SK-N-SH treated with all-trans-retinoic acid at 6 μM for 48 hours (cell line): ENCODE results near the gene STMND1.

ENCODE experiments used
- ATAC-seq: fragments of 200-7000 bp; cut with Tn5 transposase; 3 replicates; pipeline ENCODE4 v1.9.1; 2020; ENCODE audit warnings: mild to moderate bottlenecking, moderate library complexity
- ARNTL ChIP-seq: fragments of 450-650 bp; formaldehyde crosslinking; IDR thresholded peaks from 2 replicates; pipeline ENCODE4 v1.5.0; 2020; ENCODE audit warnings: low read depth, mild to moderate bottlenecking, moderate library complexity, borderline replicate concordance
- BACH2 ChIP-seq: fragments of 250-450 bp; sonication (Bioruptor Pico); IDR thresholded peaks from 2 replicates; pipeline ENCODE4 v1.9.0; 2021; ENCODE audit warnings: mild to moderate bottlenecking, borderline replicate concordance
- CSDC2 ChIP-seq: fragments of 250-450 bp; sonication (Bioruptor Pico); IDR thresholded peaks from 2 replicates; pipeline ENCODE4 v1.5.0; 2020; ENCODE audit warnings: mild to moderate bottlenecking, moderate library complexity
- CSRNP3 ChIP-seq: fragments of 250-450 bp; sonication (Bioruptor Pico); IDR thresholded peaks from 2 replicates; pipeline ENCODE4 v1.5.1; 2021; ENCODE audit warnings: mild to moderate bottlenecking, moderate library complexity
- ESRRG ChIP-seq: fragments of 250-450 bp; sonication (Bioruptor Pico); IDR thresholded peaks from 2 replicates; pipeline ENCODE4 v1.6.1; 2021; ENCODE audit warnings: mild to moderate bottlenecking
- GLIS3 ChIP-seq: fragments of 250-450 bp; sonication (Bioruptor Pico); IDR thresholded peaks from 2 replicates; pipeline ENCODE4 v1.5.0; 2020; ENCODE audit warnings: mild to moderate bottlenecking, moderate library complexity
- ISL1 ChIP-seq: fragments of 250-450 bp; sonication (Bioruptor Pico); IDR thresholded peaks from 2 replicates; pipeline ENCODE4 v2.1.2; 2022; ENCODE audit warnings: mild to moderate bottlenecking, moderate library complexity
- OSR1 ChIP-seq: fragments of 250-450 bp; sonication (Bioruptor Pico); IDR thresholded peaks from 2 replicates; pipeline ENCODE4 v1.8.0; 2022; ENCODE audit warnings: moderate library complexity, mild to moderate bottlenecking, inconsistent platforms
- PATZ1 ChIP-seq: fragments of 250-450 bp; sonication (Bioruptor Pico); IDR thresholded peaks from 2 replicates; pipeline ENCODE4 v1.8.0; 2020; ENCODE audit warnings: mild to moderate bottlenecking, moderate library complexity, borderline replicate concordance
- POU6F1 ChIP-seq: fragments of 250-450 bp; sonication (Bioruptor Pico); IDR thresholded peaks from 2 replicates; pipeline ENCODE4 v1.8.0; 2021; ENCODE audit warnings: low read depth, mild to moderate bottlenecking, moderate library complexity, borderline replicate concordance
- PPARA ChIP-seq: fragments of 250-450 bp; sonication (Bioruptor Pico); IDR thresholded peaks from 2 replicates; pipeline ENCODE4 v1.5.0; 2020; ENCODE audit warnings: mild to moderate bottlenecking, borderline replicate concordance
- RARB ChIP-seq: fragments of 250-450 bp; sonication (Bioruptor Pico); IDR thresholded peaks from 2 replicates; pipeline ENCODE4 v1.8.0; 2021; ENCODE audit warnings: mild to moderate bottlenecking, moderate library complexity
- SNAI2 ChIP-seq: fragments of 250-450 bp; sonication (Bioruptor Pico); IDR thresholded peaks from 2 replicates; pipeline ENCODE4 v1.5.0; 2020; ENCODE audit warnings: mild to moderate bottlenecking, moderate library complexity
- TCF4 ChIP-seq: fragments of 250-450 bp; sonication (Bioruptor Pico); IDR thresholded peaks from 2 replicates; pipeline ENCODE4 v1.8.0; 2021; ENCODE audit warnings: mild to moderate bottlenecking, moderate library complexity, borderline replicate concordance
- TSHZ2 ChIP-seq: fragments of 250-450 bp; sonication (Bioruptor Pico); IDR thresholded peaks from 2 replicates; pipeline ENCODE4 v1.5.0; 2020; ENCODE audit warnings: mild to moderate bottlenecking, moderate library complexity
- ZC3H10 ChIP-seq: fragments of 250-450 bp; sonication (Bioruptor Pico); IDR thresholded peaks from 2 replicates; pipeline ENCODE4 v1.5.1; 2021; ENCODE audit warnings: mild to moderate bottlenecking, moderate library complexity
- ZFP30 ChIP-seq: fragments of 450-650 bp; formaldehyde crosslinking; IDR thresholded peaks from 2 replicates; pipeline ENCODE4 v1.5.0; 2022; ENCODE audit warnings: mild to moderate bottlenecking, moderate library complexity
- ZNF565 ChIP-seq: fragments of 450-650 bp; formaldehyde crosslinking; conservative IDR thresholded peaks from 2 replicates; pipeline ENCODE4 v1.5.0; 2020; ENCODE audit warnings: low read depth, mild to moderate bottlenecking, moderate library complexity
- ZNF70 ChIP-seq: fragments of 450-650 bp; formaldehyde crosslinking; IDR thresholded peaks from 2 replicates; pipeline ENCODE4 v1.5.0; 2020; ENCODE audit warnings: mild to moderate bottlenecking, moderate library complexity
- ZNF8 ChIP-seq: fragments of 450-650 bp; formaldehyde crosslinking; IDR thresholded peaks from 2 replicates; pipeline ENCODE4 v1.5.0; 2020; ENCODE audit warnings: mild to moderate bottlenecking, moderate library complexity

The STMND1 gene

GRCh38 chr6:17097982-17098381 lies 3.9 kb upstream of the STMND1 start (continued):
- TF ChIP-seq SNAI2 (CRISPR knock-in tag), result no peak

- TF ChIP-seq TCF4 (CRISPR knock-in tag), result no peak
- no peak for TF ChIP-seq ESRRG (CRISPR knock-in tag)
- TF ChIP-seq ZNF70, result no peak
- no peak for TF ChIP-seq ARNTL (CRISPR knock-in tag)
- TF ChIP-seq OSR1 (CRISPR knock-in tag), result no peak
- TF ChIP-seq PATZ1 (CRISPR knock-in tag), result no peak
- TF ChIP-seq CSDC2 (CRISPR knock-in tag), result no peak
- no peak for TF ChIP-seq GLIS3 (CRISPR knock-in tag)
- no peak for TF ChIP-seq ZNF8
- TF ChIP-seq SNAI2 (CRISPR knock-in tag), result no peak
- no peak for TF ChIP-seq ZFP30 (CRISPR knock-in tag)
- TF ChIP-seq CSRNP3 (CRISPR knock-in tag), result no peak
- TF ChIP-seq RARB (CRISPR knock-in tag), result no peak
- no peak for TF ChIP-seq PPARA (CRISPR knock-in tag)
- peak; percentile 81 for ATAC-seq
Observed at GRCh38 chr6:17098538-17098937, 3.3 kb upstream of the STMND1 start.

- TF ChIP-seq POU6F1 (CRISPR knock-in tag), result no peak
- TF ChIP-seq ZC3H10 (CRISPR knock-in tag), result no peak
- no peak for TF ChIP-seq PATZ1 (CRISPR knock-in tag)
- TF ChIP-seq ZNF565, result no peak
- TF ChIP-seq ESRRG (CRISPR knock-in tag), result no peak
- no peak for TF ChIP-seq ZNF8
- no peak for TF ChIP-seq ISL1 (CRISPR knock-in tag)
- no peak for TF ChIP-seq TSHZ2 (CRISPR knock-in tag)
- no peak for TF ChIP-seq ARNTL (CRISPR knock-in tag)
- TF ChIP-seq BACH2 (CRISPR knock-in tag), result no peak
- TF ChIP-seq CSDC2 (CRISPR knock-in tag), result no peak
- no peak for ATAC-seq
Observed at GRCh38 chr6:17099401-17100059, 2.3 kb upstream of the STMND1 start.
